ENCODE data around the gene GMPPB.
"Not testable (repeated sequence)": the region's sequence is repeated elsewhere in the genome, so short reads cannot be mapped to it uniquely, and the experiment has no call there.

DNA sequence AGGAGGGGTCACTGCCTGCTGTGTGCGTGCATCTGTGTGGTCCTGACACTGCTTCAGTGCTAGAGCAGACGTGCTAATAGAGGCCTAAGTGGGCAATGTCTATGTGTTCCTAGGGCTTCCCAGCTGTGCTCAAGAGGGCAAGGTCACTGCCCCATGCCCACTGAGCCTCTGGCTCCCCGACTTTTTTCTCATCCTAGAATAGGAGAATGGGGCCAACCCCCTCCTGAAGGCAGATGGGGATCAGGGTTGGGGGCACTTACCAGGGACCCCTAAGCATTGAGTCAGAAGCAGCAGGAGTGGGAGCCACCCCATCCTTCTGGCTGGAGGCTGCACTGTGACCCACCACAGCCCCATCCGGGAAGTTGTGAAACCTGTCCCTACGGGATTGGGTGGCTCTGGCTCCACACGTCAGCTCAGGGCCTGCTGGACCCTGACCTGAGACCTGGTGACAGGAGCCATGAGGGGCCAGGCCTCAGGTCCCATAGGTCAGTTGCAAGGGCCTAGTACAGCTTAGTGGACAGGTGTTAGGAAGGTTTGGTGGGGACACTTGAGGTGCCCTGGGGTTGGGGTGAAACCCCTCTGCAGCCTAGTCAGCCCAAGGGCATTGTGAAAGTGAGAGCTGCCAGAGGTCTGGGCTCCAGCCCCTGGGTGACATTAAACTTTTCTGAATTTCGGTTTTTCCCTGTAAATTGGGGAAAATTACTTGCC is 35.3 kb downstream of the GMPPB start:
- TF ChIP-seq, protein P1, sequence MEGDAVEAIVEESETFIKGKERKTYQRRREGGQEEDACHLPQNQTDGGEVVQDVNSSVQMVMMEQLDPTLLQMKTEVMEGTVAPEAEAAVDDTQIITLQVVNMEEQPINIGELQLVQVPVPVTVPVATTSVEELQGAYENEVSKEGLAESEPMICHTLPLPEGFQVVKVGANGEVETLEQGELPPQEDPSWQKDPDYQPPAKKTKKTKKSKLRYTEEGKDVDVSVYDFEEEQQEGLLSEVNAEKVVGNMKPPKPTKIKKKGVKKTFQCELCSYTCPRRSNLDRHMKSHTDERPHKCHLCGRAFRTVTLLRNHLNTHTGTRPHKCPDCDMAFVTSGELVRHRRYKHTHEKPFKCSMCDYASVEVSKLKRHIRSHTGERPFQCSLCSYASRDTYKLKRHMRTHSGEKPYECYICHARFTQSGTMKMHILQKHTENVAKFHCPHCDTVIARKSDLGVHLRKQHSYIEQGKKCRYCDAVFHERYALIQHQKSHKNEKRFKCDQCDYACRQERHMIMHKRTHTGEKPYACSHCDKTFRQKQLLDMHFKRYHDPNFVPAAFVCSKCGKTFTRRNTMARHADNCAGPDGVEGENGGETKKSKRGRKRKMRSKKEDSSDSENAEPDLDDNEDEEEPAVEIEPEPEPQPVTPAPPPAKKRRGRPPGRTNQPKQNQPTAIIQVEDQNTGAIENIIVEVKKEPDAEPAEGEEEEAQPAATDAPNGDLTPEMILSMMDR (IDR thresholded peaks at IDR 0.05) = not testable (repeated sequence)
- TF ChIP-seq POLR2A (IDR thresholded peaks at IDR 0.05) = not testable (repeated sequence)

All from thyroid gland (tissue), 4 donors.